Activated T-helper 2 cell treated with anti-CD3 and anti-CD28 coated beads, Interferon-gamma antibody, Interleukin-2, Interleukin-4, amounts not matched to agents 10 μg/mL and 5 μg/mL and 100 μg/mL, durations not matched to agents 14 hours and 24 hours and 36 hours (primary cell): ENCODE data around the gene MGST2. TPM values are rescaled to one million over a fixed set of nuclear protein-coding genes. Genes with fewer than 3 reads are reported as not detected.
A peak's percentile ranks its signal among the peaks of the same experiment; 100 is the strongest.

Experiments used
- DNase-seq: peaks from one replicate; pipeline ENCODE4 v3.0.0; 2021; ENCODE audit warnings: low spot score
- H3K27ac Mint-ChIP-seq: one replicate; pipeline ENCODE4 v1.8.0; 2021; ENCODE audit warnings: mixed read lengths
- H3K27me3 Mint-ChIP-seq: one replicate; pipeline ENCODE4 v1.8.0; 2021; ENCODE audit warnings: low read depth, mixed read lengths
- H3K36me3 Mint-ChIP-seq: one replicate; pipeline ENCODE4 v1.8.0; 2021; ENCODE audit warnings: low read depth, mixed read lengths
- H3K4me1 Mint-ChIP-seq: one replicate; pipeline ENCODE4 v1.8.0; 2021; ENCODE audit warnings: low read depth, mixed read lengths
- H3K4me3 Mint-ChIP-seq: one replicate; pipeline ENCODE4 v1.8.0; 2021; ENCODE audit warnings: low read depth, mild to moderate bottlenecking, moderate library complexity, mixed read lengths
- H3K9me3 Mint-ChIP-seq: one replicate; pipeline ENCODE4 v1.8.0; 2021; ENCODE audit warnings: mixed read lengths
- intact Hi-C: fragments of 100-400 bp; cut with micrococcal nuclease; formaldehyde crosslinking; loops from one replicate; pipeline ENCODE4 v1.15.1; 2023
- total RNA-seq: library from RNA; stranded (reverse); gene quantifications from 2 replicates; pipeline ENCODE4 v1.2.3, GENCODE V29; 2022

Gene MGST2
- total RNA-seq, 1 donor from 2014 or later = 32.5 TPM

- Mint-ChIP-seq H3K36me3 (no peaks in the 10 kb centered on the region), H3K4me1 (no peaks in the 10 kb centered on the region), H3K27ac (no peak overlapping the region), H3K27me3 (peaks cover 15% of the 10 kb centered on the region), H3K9me3 (no peaks in the 10 kb centered on the region), H3K4me3 (no peak overlapping the region)
- no peak for DNase-seq
- intact Hi-C loops = no loop called here
Measured at GRCh38 chr4:139728840-139729239, 63.2 kb downstream of the MGST2 start.

- Mint-ChIP-seq H3K27me3 (peaks cover 49% of the 10 kb centered on the region), H3K27ac (no peak overlapping the region), H3K36me3 (no peaks in the 10 kb centered on the region), H3K9me3 (no peaks in the 10 kb centered on the region), H3K4me1 (peaks cover 11% of the 10 kb centered on the region), H3K4me3 (no peak overlapping the region)
- intact Hi-C loops = loop anchor here (10.0 kb wide), 2 partner anchors 592 to 632 kb away; no protein-coding TSS in a partner anchor
- no peak for DNase-seq
Measured at GRCh38 chr4:139732991-139733570, 67.5 kb downstream of the MGST2 start.

- peak overlapping the region; percentile 49 for H3K4me3 Mint-ChIP-seq
- intact Hi-C loops = loop anchor here (2.0 to 10.0 kb wide), 4 partner anchors 316 to 630 kb away; no protein-coding TSS in a partner anchor
Measured at GRCh38 chr4:139734201-139734874, 68.7 kb downstream of the MGST2 start.

GRCh38 chr4:139734875-139735380 lies 69.3 kb downstream of the MGST2 start:
- no peaks in the 10 kb centered on the region for H3K9me3 Mint-ChIP-seq
- H3K27ac Mint-ChIP-seq = no peak overlapping the region
- intact Hi-C loops = loop anchor here (2.0 to 10.0 kb wide), 6 partner anchors 316 to 787 kb away; partner anchors contain the start of genes ELMOD2 and MAML3
- H3K27me3 Mint-ChIP-seq = peaks cover 54% of the 10 kb centered on the region
- peak; percentile 35 for DNase-seq
- H3K36me3 Mint-ChIP-seq = no peaks in the 10 kb centered on the region
- peaks cover 11% of the 10 kb centered on the region for H3K4me1 Mint-ChIP-seq
- peak overlapping the region; percentile 49 for H3K4me3 Mint-ChIP-seq

More at GRCh38 chr4:139734201-139734874, 68.7 kb downstream of the MGST2 start:
- H3K36me3 Mint-ChIP-seq = no peaks in the 10 kb centered on the region
- H3K9me3 Mint-ChIP-seq = no peaks in the 10 kb centered on the region
- H3K27me3 Mint-ChIP-seq = peaks cover 54% of the 10 kb centered on the region
- no peak overlapping the region for H3K27ac Mint-ChIP-seq
- H3K4me1 Mint-ChIP-seq = peaks cover 11% of the 10 kb centered on the region
- DNase-seq = no peak

GRCh38 chr4:139735381-139736273 lies 70.0 kb downstream of the MGST2 start:
- H3K27me3 Mint-ChIP-seq = peaks cover 54% of the 10 kb centered on the region
- no peak for DNase-seq
- no peaks in the 10 kb centered on the region for H3K9me3 Mint-ChIP-seq
- no peaks in the 10 kb centered on the region for H3K36me3 Mint-ChIP-seq
- intact Hi-C loops = loop anchor here (2.0 to 10.0 kb wide), 6 partner anchors 315 to 787 kb away; partner anchors contain the start of genes ELMOD2 and MAML3
- peaks cover 11% of the 10 kb centered on the region for H3K4me1 Mint-ChIP-seq
- H3K4me3 Mint-ChIP-seq = peak overlapping the region; percentile 49
- H3K27ac Mint-ChIP-seq = no peak overlapping the region

GRCh38 chr4:139736274-139736660 lies 70.6 kb downstream of the MGST2 start:
- Mint-ChIP-seq H3K9me3 (no peaks in the 10 kb centered on the region), H3K27ac (no peak overlapping the region), H3K36me3 (no peaks in the 10 kb centered on the region), H3K4me3 (no peak overlapping the region), H3K4me1 (peaks cover 11% of the 10 kb centered on the region), H3K27me3 (peaks cover 54% of the 10 kb centered on the region)
- DNase-seq = no peak
- intact Hi-C loops = loop anchor here (5.0 to 10.0 kb wide), 4 partner anchors 416 to 786 kb away; partner anchors contain the start of genes ELMOD2 and MAML3

- H3K4me3 Mint-ChIP-seq = no peak overlapping the region
- no peak overlapping the region for H3K27ac Mint-ChIP-seq
- H3K4me1 Mint-ChIP-seq = peaks cover 11% of the 10 kb centered on the region
- DNase-seq = no peak
- no peaks in the 10 kb centered on the region for H3K9me3 Mint-ChIP-seq
- intact Hi-C loops = loop anchor here (5.0 to 10.0 kb wide), 4 partner anchors 416 to 786 kb away; partner anchors contain the start of genes ELMOD2 and MAML3
- peaks cover 51% of the 10 kb centered on the region for H3K27me3 Mint-ChIP-seq
- no peaks in the 10 kb centered on the region for H3K36me3 Mint-ChIP-seq
Measured at GRCh38 chr4:139736661-139737060, 71.0 kb downstream of the MGST2 start.

GRCh38 chr4:139738846-139739613 lies 73.4 kb downstream of the MGST2 start:
- Mint-ChIP-seq H3K4me3 (no peak overlapping the region), H3K4me1 (peaks cover 11% of the 10 kb centered on the region), H3K9me3 (no peaks in the 10 kb centered on the region), H3K27me3 (peaks cover 40% of the 10 kb centered on the region), H3K27ac (no peak overlapping the region), H3K36me3 (no peaks in the 10 kb centered on the region)
- intact Hi-C loops = loop anchor here (5.0 to 10.0 kb wide), 4 partner anchors 413 to 783 kb away; partner anchors contain the start of genes ELMOD2 and MAML3
- DNase-seq = no peak

GRCh38 chr4:139740121-139740520 lies 74.5 kb downstream of the MGST2 start:
- no peaks in the 10 kb centered on the region for H3K36me3 Mint-ChIP-seq
- DNase-seq = no peak
- H3K4me3 Mint-ChIP-seq = no peak overlapping the region
- no peaks in the 10 kb centered on the region for H3K9me3 Mint-ChIP-seq
- H3K27me3 Mint-ChIP-seq = peaks cover 29% of the 10 kb centered on the region
- peaks cover 4% of the 10 kb centered on the region for H3K4me1 Mint-ChIP-seq
- intact Hi-C loops = no loop called here
- no peak overlapping the region for H3K27ac Mint-ChIP-seq

- Mint-ChIP-seq H3K27me3 (peaks cover 29% of the 10 kb centered on the region), H3K4me3 (no peak overlapping the region), H3K4me1 (peaks cover 3% of the 10 kb centered on the region), H3K36me3 (no peaks in the 10 kb centered on the region), H3K27ac (no peak overlapping the region), H3K9me3 (no peaks in the 10 kb centered on the region)
- intact Hi-C loops = no loop called here
- no peak for DNase-seq
Measured at GRCh38 chr4:139740531-139741041, 75.0 kb downstream of the MGST2 start.

- intact Hi-C loops = no loop called here
- H3K9me3 Mint-ChIP-seq = no peaks in the 10 kb centered on the region
Measured at GRCh38 chr4:139743027-139743426, 77.4 kb downstream of the MGST2 start.

More at GRCh38 chr4:139743027-139743426, 77.4 kb downstream of the MGST2 start:
- Mint-ChIP-seq H3K27me3 (peaks cover 8% of the 10 kb centered on the region), H3K4me1 (no peaks in the 10 kb centered on the region), H3K4me3 (no peak overlapping the region), H3K27ac (no peak overlapping the region), H3K36me3 (no peaks in the 10 kb centered on the region)
- DNase-seq = no peak
